ENCODE measurements around the gene MTCH1.

Gene MTCH1

GRCh38 chr6:37014667-37015066, 28.7 kb upstream of the MTCH1 start:
- H3K4me3 ChIP-seq (ENCODE audit: low read depth, low read length): no peak overlapping the region
- TF ChIP-seq, protein P1, sequence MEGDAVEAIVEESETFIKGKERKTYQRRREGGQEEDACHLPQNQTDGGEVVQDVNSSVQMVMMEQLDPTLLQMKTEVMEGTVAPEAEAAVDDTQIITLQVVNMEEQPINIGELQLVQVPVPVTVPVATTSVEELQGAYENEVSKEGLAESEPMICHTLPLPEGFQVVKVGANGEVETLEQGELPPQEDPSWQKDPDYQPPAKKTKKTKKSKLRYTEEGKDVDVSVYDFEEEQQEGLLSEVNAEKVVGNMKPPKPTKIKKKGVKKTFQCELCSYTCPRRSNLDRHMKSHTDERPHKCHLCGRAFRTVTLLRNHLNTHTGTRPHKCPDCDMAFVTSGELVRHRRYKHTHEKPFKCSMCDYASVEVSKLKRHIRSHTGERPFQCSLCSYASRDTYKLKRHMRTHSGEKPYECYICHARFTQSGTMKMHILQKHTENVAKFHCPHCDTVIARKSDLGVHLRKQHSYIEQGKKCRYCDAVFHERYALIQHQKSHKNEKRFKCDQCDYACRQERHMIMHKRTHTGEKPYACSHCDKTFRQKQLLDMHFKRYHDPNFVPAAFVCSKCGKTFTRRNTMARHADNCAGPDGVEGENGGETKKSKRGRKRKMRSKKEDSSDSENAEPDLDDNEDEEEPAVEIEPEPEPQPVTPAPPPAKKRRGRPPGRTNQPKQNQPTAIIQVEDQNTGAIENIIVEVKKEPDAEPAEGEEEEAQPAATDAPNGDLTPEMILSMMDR (IDR thresholded peaks at IDR 0.05; ENCODE audit: low read depth, low read length): no peak

DNA sequence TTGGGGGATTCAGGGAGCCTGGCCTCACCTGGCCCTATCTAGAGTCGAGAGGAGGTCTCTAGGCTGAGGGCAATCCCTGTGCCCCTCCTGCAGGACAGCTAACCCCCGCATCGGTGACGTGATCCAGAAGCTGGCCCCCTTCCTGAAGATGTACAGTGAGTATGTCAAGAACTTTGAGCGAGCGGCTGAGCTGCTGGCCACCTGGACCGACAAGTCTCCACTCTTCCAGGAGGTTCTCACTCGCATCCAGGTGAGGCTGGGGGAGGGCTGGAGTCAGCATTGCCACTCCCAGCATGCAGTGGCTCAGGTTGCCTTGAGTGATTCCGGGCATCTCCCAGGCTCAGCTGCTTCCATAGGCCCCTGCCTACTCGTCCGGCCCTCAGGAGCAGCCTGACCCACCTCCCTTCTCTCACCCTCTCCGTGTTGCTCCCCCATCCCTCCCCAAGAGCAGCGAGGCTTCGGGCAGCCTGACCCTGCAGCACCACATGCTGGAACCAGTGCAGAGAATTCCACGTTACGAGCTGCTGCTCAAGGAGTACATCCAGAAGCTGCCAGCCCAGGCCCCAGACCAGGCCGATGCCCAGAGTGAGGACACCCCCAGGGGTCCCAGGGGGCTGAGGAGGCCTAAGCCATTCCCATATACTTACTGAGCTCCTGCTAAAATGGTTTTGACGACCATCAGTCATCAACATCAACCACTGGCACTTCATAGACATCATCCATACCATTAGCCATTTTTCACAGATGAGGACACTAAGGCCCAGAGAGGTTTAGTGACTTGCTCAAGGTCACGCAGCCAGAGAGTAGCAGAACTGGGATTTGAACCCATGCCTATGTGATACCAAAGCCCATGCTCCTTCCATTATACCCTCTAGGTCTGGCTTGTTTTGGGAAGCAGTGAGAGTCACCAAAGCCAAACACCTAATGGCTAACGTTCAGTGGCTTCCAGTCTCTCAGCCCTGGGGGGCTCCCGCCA, 27.8 kb upstream of the MTCH1 start:
- TF ChIP-seq, protein P1 (IDR thresholded peaks at IDR 0.05; ENCODE audit: low read depth, low read length): no peak
- no peak overlapping the region for H3K4me3 ChIP-seq (ENCODE audit: low read depth, low read length)

- TF ChIP-seq, protein P1 (IDR thresholded peaks at IDR 0.05; ENCODE audit: low read depth, low read length): no peak
- H3K4me3 ChIP-seq (ENCODE audit: low read depth, low read length): no peak overlapping the region
Measured at GRCh38 chr6:37011656-37012378, 25.8 kb upstream of the MTCH1 start.

DNA sequence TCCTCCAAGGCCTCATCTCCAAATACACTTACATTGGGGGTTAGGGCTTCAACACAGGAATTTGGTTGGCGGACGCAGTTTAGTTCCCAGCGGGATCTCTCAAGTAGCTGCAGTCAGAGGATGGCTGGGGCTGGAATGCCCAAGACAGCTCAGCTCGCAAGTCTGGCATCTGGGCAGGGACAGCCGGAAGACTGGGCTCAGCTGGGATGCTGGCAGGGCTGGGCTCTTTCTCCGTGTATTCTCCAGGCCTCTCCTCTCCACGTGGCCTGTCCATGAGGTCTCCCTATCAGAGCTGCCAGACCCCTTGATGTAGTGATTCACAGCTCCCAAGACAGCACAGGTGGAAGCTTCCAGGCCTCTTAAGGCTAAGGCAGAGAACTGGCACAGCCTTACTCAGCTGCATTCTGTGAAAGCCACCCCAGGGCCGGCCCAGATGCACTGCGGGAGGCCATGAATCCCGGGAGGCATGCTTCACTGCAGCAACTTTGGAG, 24.5 kb upstream of the MTCH1 start:
- no peak overlapping the region for H3K4me3 ChIP-seq (ENCODE audit: low read depth, low read length)
- TF ChIP-seq, protein P1 (IDR thresholded peaks at IDR 0.05; ENCODE audit: low read depth, low read length): no peak

DNA sequence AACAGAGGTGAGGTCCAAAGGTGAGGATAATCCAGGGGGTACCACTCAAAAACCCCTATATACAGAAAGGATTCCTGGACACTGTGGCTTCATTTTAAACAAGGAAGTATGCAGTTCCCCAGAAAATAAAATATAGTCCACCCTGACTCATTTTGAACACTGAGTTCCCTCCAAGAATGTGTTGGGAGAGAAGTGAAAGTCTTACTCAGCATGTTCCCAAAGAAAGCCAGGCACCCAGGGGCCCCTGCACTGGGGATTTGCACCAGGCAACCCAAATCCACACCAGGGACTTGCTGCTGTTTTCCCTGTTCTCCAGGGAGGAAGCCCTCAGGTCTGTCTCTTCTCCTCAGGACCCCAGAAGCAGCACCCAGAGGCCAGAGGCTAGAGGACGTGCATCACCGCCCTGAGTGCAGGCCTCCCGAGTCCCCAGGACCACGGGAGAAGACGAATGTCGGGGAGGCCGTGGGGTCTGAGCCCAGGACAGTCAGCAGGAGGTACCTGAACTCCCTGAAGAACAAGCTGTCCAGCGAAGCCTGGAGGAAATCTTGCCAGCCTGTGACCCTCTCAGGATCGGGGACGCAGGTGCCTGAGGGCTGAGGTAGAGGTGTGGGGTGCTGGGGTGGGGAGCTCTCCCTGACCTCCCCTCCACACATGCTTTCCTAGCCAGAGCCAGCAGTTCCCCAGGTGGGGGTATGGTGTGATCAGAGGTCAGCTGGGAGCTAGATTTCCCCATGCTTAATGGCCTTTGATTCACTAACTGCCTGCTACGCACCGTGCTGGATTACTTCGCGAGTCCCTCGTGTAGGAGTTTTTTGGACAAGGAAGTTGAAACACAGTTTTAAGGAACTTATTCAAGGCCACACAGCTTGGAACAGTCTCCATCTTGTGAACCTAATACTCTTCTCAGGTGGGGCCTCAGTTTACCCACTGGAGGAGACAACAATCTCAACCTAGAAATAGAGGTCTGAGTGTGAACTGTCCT, 22.8 kb upstream of the MTCH1 start:
- TF ChIP-seq, protein P1 (IDR thresholded peaks at IDR 0.05; ENCODE audit: low read depth, low read length): no peak
- H3K4me3 ChIP-seq (ENCODE audit: low read depth, low read length): no peak overlapping the region

- H3K4me3 ChIP-seq (ENCODE audit: low read depth, low read length): no peak overlapping the region
- TF ChIP-seq, protein P1 (IDR thresholded peaks at IDR 0.05; ENCODE audit: low read depth, low read length): no peak
Measured at GRCh38 chr6:37007340-37008043, 21.5 kb upstream of the MTCH1 start.

All from WI38 (cell line).